Loucy (cell line): Measurements from ENCODE around the gene SATB2.

Experiments
- H2AFZ ChIP-seq: fragments of 200-600 bp; sonication (generic); 2 replicates; pipeline ENCODE4 v1.6.0; 2016; ENCODE audit warnings: antibody characterized with exemption, mild to moderate bottlenecking, low read length, moderate library complexity
- H3F3A ChIP-seq: fragments of 200-600 bp; 2 replicates; pipeline ENCODE4 v1.6.0; 2016; ENCODE audit warnings: antibody characterized with exemption, low read depth, mild to moderate bottlenecking
- H3K27me3 ChIP-seq: fragments of 200-600 bp; sonication (generic); 2 replicates; pipeline ENCODE4 v1.6.1; 2014; ENCODE audit warnings: low read length, mild to moderate bottlenecking; ENCODE audit not compliant: insufficient read depth, poor library complexity, severe bottlenecking
- H3K36me3 ChIP-seq: fragments of 200-600 bp; sonication (generic); 2 replicates; pipeline ENCODE4 v1.6.1; 2016; ENCODE audit warnings: low read length; ENCODE audit not compliant: insufficient read depth
- H3K4me1 ChIP-seq: fragments of 200-600 bp; sonication (generic); 2 replicates; pipeline ENCODE4 v1.5.1; 2014; ENCODE audit warnings: low read length, mild to moderate bottlenecking; ENCODE audit not compliant: insufficient read depth, poor library complexity, severe bottlenecking
- H3K4me2 ChIP-seq: fragments of 200-600 bp; sonication (generic); 2 replicates; pipeline ENCODE4 v1.6.0; 2014; ENCODE audit warnings: antibody characterized with exemption, low read length, low read depth, mild to moderate bottlenecking; ENCODE audit not compliant: poor library complexity, severe bottlenecking
- H3K4me3 ChIP-seq: fragments of 200-600 bp; sonication (generic); 2 replicates; pipeline ENCODE4 v1.5.1; 2014; ENCODE audit warnings: low read length, mild to moderate bottlenecking, mixed read lengths; ENCODE audit not compliant: poor library complexity, severe bottlenecking
- H3K79me2 ChIP-seq: fragments of 200-600 bp; sonication (generic); 2 replicates; pipeline ENCODE4 v1.6.1; 2014; ENCODE audit warnings: low read length; ENCODE audit not compliant: insufficient read depth
- H3K9ac ChIP-seq: fragments of 200-600 bp; sonication (generic); 2 replicates; pipeline ENCODE4 v1.6.0; 2014; ENCODE audit warnings: mild to moderate bottlenecking, low read depth, low read length, moderate library complexity; ENCODE audit not compliant: poor library complexity, severe bottlenecking
- H3K9me2 ChIP-seq: fragments of 200-600 bp; sonication (generic); replicated peaks from 2 replicates; pipeline ENCODE4 v1.6.1; 2016; ENCODE audit warnings: low read depth, low read length, mixed read lengths
- H3K9me3 ChIP-seq: fragments of 200-600 bp; sonication (generic); 2 replicates; pipeline ENCODE4 v1.6.1; 2014; ENCODE audit warnings: mild to moderate bottlenecking, antibody characterized with exemption, low read length, low read depth; ENCODE audit not compliant: insufficient read depth
- H4K20me1 ChIP-seq: fragments of 200-600 bp; sonication (generic); 2 replicates; pipeline ENCODE4 v1.6.0; 2014; ENCODE audit warnings: antibody characterized with exemption, low read length, mild to moderate bottlenecking; ENCODE audit not compliant: insufficient read depth, poor library complexity, severe bottlenecking
- EZH2phosphoT487 ChIP-seq: fragments of 200-600 bp; IDR thresholded peaks from 2 replicates; pipeline ENCODE4 v1.6.1; 2018; ENCODE audit warnings: antibody characterized with exemption, mild to moderate bottlenecking, moderate library complexity, borderline replicate concordance
- TF ChIP-seq, protein P1 (sequence below): fragments of 200-600 bp; sonication (generic); conservative IDR thresholded peaks from 2 replicates; pipeline ENCODE4 v1.5.1; 2014; ENCODE audit warnings: mild to moderate bottlenecking, antibody characterized with exemption, low read length

Gene SATB2

DNA sequence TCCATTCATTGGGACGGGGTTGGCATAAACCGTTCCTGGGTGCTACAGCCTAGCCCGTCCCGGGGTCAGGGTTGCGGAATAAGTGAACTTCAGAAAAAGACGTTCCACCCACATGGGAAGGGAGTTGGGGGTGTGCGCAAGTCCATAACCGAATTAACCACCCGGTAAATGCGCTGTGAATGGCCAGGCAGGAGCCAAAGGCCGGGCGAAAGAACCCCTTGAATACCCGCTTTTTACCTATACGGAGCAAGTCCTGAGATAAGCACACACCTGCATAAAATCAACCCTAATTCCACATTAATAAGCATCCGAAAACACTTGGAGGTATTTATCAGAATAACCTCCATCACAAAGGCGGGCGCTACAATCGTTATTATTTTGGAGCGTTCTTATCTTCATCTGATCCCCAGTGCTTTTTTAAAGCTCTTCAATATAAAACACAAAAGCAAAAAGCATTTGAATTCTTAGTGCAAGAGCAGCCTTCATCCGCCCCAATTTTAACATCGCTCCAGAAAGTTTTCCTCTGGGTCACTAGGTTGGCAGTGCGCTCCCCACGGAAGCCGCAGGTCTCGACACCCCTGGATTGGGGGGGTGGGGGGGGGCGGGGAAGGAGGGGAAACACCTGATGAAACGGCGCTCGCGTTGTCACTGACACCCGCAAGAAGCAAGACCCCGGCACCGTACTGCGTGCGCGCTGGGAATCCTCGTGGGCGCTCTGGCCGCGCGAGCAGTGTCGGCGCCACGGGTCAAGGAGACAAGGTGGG is 1.2 kb downstream of the SATB2 start:
- no peak for TF ChIP-seq EZH2phosphoT487
- TF ChIP-seq, protein P1, sequence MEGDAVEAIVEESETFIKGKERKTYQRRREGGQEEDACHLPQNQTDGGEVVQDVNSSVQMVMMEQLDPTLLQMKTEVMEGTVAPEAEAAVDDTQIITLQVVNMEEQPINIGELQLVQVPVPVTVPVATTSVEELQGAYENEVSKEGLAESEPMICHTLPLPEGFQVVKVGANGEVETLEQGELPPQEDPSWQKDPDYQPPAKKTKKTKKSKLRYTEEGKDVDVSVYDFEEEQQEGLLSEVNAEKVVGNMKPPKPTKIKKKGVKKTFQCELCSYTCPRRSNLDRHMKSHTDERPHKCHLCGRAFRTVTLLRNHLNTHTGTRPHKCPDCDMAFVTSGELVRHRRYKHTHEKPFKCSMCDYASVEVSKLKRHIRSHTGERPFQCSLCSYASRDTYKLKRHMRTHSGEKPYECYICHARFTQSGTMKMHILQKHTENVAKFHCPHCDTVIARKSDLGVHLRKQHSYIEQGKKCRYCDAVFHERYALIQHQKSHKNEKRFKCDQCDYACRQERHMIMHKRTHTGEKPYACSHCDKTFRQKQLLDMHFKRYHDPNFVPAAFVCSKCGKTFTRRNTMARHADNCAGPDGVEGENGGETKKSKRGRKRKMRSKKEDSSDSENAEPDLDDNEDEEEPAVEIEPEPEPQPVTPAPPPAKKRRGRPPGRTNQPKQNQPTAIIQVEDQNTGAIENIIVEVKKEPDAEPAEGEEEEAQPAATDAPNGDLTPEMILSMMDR: no peak
- H4K20me1 ChIP-seq: no peaks in the 10 kb centered on the region
- H3K4me3 ChIP-seq: no peak overlapping the region
- H3F3A ChIP-seq: no peaks in the 10 kb centered on the region
- H3K36me3 ChIP-seq: no peaks in the 10 kb centered on the region
- no peaks in the 10 kb centered on the region for H3K9me2 ChIP-seq
- no peak overlapping the region for H2AFZ ChIP-seq
- no peaks in the 10 kb centered on the region for H3K27me3 ChIP-seq
- no peaks in the 10 kb centered on the region for H3K9me3 ChIP-seq
- H3K9ac ChIP-seq: no peak overlapping the region
- no peak overlapping the region for H3K4me2 ChIP-seq
- no peaks in the 10 kb centered on the region for H3K4me1 ChIP-seq
- no peaks in the 10 kb centered on the region for H3K79me2 ChIP-seq

GRCh38 chr2:199455545-199456382 is 2.0 kb downstream of the SATB2 start:
- no peak overlapping the region for H3K4me3 ChIP-seq
- H3K27me3 ChIP-seq: no peaks in the 10 kb centered on the region
- no peaks in the 10 kb centered on the region for H3K4me1 ChIP-seq
- no peaks in the 10 kb centered on the region for H3F3A ChIP-seq
- no peak overlapping the region for H3K4me2 ChIP-seq
- H2AFZ ChIP-seq: no peak overlapping the region
- TF ChIP-seq, protein P1: no peak
- no peak for TF ChIP-seq EZH2phosphoT487
- H3K79me2 ChIP-seq: no peaks in the 10 kb centered on the region
- H3K9ac ChIP-seq: no peak overlapping the region
- H3K9me2 ChIP-seq: no peaks in the 10 kb centered on the region
- H3K9me3 ChIP-seq: no peaks in the 10 kb centered on the region
- H3K36me3 ChIP-seq: no peaks in the 10 kb centered on the region
- H4K20me1 ChIP-seq: no peaks in the 10 kb centered on the region

DNA sequence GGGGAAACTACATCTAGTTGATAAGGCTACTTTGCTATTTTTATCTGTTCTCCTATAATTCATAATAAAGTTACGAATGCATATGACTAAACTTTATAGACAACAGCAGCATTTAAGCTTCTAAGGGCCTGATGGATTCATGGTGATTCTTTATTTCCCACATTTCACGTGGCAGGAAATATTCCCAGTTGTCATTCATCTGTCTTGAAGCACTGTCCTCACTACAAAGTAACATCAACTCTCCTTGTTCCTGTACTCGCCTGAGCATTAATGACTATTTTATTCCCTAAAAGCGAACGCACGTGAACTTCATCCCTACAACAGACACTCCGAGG is 2.6 kb downstream of the SATB2 start:
- Histone ChIP-seq H3K4me2 (no peak overlapping the region), H4K20me1 (no peaks in the 10 kb centered on the region), H3K9me3 (no peaks in the 10 kb centered on the region), H3K9ac (no peak overlapping the region), H3K4me3 (no peak overlapping the region), H2AFZ (no peak overlapping the region), H3K27me3 (no peaks in the 10 kb centered on the region), H3K4me1 (no peaks in the 10 kb centered on the region), H3K79me2 (no peaks in the 10 kb centered on the region), H3K36me3 (no peaks in the 10 kb centered on the region), H3F3A (no peaks in the 10 kb centered on the region), H3K9me2 (no peaks in the 10 kb centered on the region)
- TF ChIP-seq, protein P1: no peak
- no peak for TF ChIP-seq EZH2phosphoT487
